ENCODE results near the gene GSTO2. TPM values are rescaled to one million over a fixed set of nuclear protein-coding genes. Genes with fewer than 3 reads are reported as not detected.

The GSTO2 gene
- total and polyA plus RNA-seq, 11 donors: 0.46 to 1.9 (median 0.88) TPM

- peak; percentile 60 to 79 (median 68) for ATAC-seq
- H3K27ac ChIP-seq: peak overlapping the region in 11 of 12 donors; percentile 2 to 91 (median 51)
- no peaks in the 10 kb centered on the region for H3K27me3 ChIP-seq
- H3K36me3 ChIP-seq: no peaks in the 10 kb centered on the region
- intact Hi-C loops (cut with DNase I): loop anchor here in 9 of 10 donors (1.0 to 10.0 kb wide), 8 partner anchors 45 to 305 kb away; partner anchors contain the start of gene SFR1 (in 1 of the 9)
- WGBS, 4 donors: 28 to 32% (median 32%) methylated on average over 6 of the region's 6 CpGs
- TF ChIP-seq POLR2A (IDR thresholded peaks at IDR 0.05): no peak
- TF ChIP-seq CTCF (IDR thresholded peaks at IDR 0.05): peak; percentile 61 to 87 (median 76)
- no peaks in the 10 kb centered on the region for H3K9me3 ChIP-seq
- DNase-seq: no peak
- peak overlapping the region in 8 of 12 donors; percentile 3 to 45 (median 27) for H3K4me3 ChIP-seq
- H3K4me1 ChIP-seq: peaks cover 0 to 63% (median 15%) of the 10 kb centered on the region in 12 donors
Observed at GRCh38 chr10:104350127-104350635, 81.2 kb downstream of the GSTO2 start.

- TF ChIP-seq CTCF (IDR thresholded peaks at IDR 0.05) (no peak), POLR2A (IDR thresholded peaks at IDR 0.05) (no peak)
- H3K4me1 ChIP-seq: peaks cover 0 to 65% (median 15%) of the 10 kb centered on the region in 12 donors
- 77 to 94% (median 80%) methylated on average over 2 of the region's 2 CpGs for WGBS, 4 donors
- H3K4me3 ChIP-seq: no peak overlapping the region
- ATAC-seq (no peak), DNase-seq (no peak)
- H3K27ac ChIP-seq: peak overlapping the region in 2 of 12 donors; percentile 0 to 91
- H3K27me3 ChIP-seq: no peaks in the 10 kb centered on the region
- no peaks in the 10 kb centered on the region for H3K36me3 ChIP-seq
- intact Hi-C loops (cut with DNase I): loop anchor here in 7 of 10 donors (2.0 to 10.0 kb wide), 6 partner anchors 46 to 306 kb away; partner anchors contain the start of gene SFR1 (in 1 of the 7)
- no peaks in the 10 kb centered on the region for H3K9me3 ChIP-seq
Observed at GRCh38 chr10:104351061-104351702, 82.2 kb downstream of the GSTO2 start.

- Histone ChIP-seq H3K4me1 (peaks cover 0 to 62% (median 15%) of the 10 kb centered on the region in 12 donors), H3K27ac (peak overlapping the region in 1 of 12 donors; percentile 91), H3K36me3 (no peaks in the 10 kb centered on the region), H3K27me3 (no peaks in the 10 kb centered on the region), H3K9me3 (no peaks in the 10 kb centered on the region), H3K4me3 (peak overlapping the region in 1 of 12 donors; percentile 25)
- WGBS, 4 donors: 77 to 89% (median 88%) methylated on average over 1 of the region's 1 CpG
- intact Hi-C loops (cut with DNase I): loop anchor here in 7 of 10 donors (2.0 to 10.0 kb wide), 6 partner anchors 47 to 307 kb away; partner anchors contain the start of gene SFR1 (in 1 of the 7)
- no peak for TF ChIP-seq POLR2A (IDR thresholded peaks at IDR 0.05)
- DNase-seq (no peak), ATAC-seq (no peak)
Observed at GRCh38 chr10:104351919-104352318, 82.9 kb downstream of the GSTO2 start.

- Histone ChIP-seq H3K36me3 (no peaks in the 10 kb centered on the region), H3K27ac (peak within 1 kb of the TSS in 5 of 12 donors; percentile 3 to 66 (median 16)), H3K4me1 (peaks cover 0 to 57% (median 15%) of the 10 kb centered on the region in 12 donors), H3K4me3 (peak within 1 kb of the TSS in 11 of 12 donors; percentile 2 to 61 (median 46)), H3K9me3 (no peaks in the 10 kb centered on the region), H3K27me3 (no peaks in the 10 kb centered on the region)
- WGBS, 4 donors: 2 to 3% (median 3%) methylated on average over 41 to 43 of the region's 43 CpGs
- TF ChIP-seq POLR2A (IDR thresholded peaks at IDR 0.05) (peak in 1 of 2 donors; percentile 50), CTCF (IDR thresholded peaks at IDR 0.05) (peak; percentile 58 to 95 (median 76))
- DNase-seq (peak; percentile 89 to 97 (median 92)), ATAC-seq (peak; percentile 70 to 94 (median 92))
- intact Hi-C loops (cut with DNase I): loop anchor here in 4 of 10 donors (5.0 to 10.0 kb wide), 4 partner anchors 81 to 309 kb away; partner anchors contain the start of gene SFR1 (in 1 of the 4)
Observed at GRCh38 chr10:104353325-104354048, 84.5 kb downstream of the GSTO2 start, which contains the start of gene CFAP58. CFAP58 (plus strand) TSS chr10:104353833; CDS start chr10:104353898, 65 bp downstream.

Small RNA genes within 50 kb of the gene (microRNA-seq; reads per million reads assigned to microRNA genes)
- 0 to 0.77 (median 0) reads per million in 4 donors for gene MIR4482

Other genes starting within 250 kb of the GSTO2 start
- 1 to 10 TPM in 2 of 9 donors, under 1 TPM in 2, not detected in 5; 0.28 to 2.2 (median 0.86) TPM for gene COL17A1, start 183.3 kb upstream of the GSTO2 start, total RNA-seq
- under 1 TPM in 1 of 2 donors, not detected in 1; 0.37 TPM for gene COL17A1, start 183.3 kb upstream of the GSTO2 start, polyA plus RNA-seq
- gene SFR1, start 147.0 kb upstream of the GSTO2 start, total RNA-seq: 10 to 100 TPM in 1 of 9 donors, 1 to 10 TPM in 8; 5.4 to 10.1 (median 7.6) TPM
- 1 to 10 TPM; 6.7 to 9.5 TPM for gene SFR1, start 147.0 kb upstream of the GSTO2 start, polyA plus RNA-seq
- under 1 TPM in 3 of 9 donors, not detected in 6; 0.19 to 0.84 (median 0.25) TPM for gene CFAP43, start 36.8 kb upstream of the GSTO2 start, total RNA-seq
- under 1 TPM; 0.11 TPM for gene CFAP43, start 36.8 kb upstream of the GSTO2 start, polyA plus RNA-seq
- gene GSTO1, start 14.3 kb upstream of the GSTO2 start, total RNA-seq: 100 to 1,000 TPM; 194 to 372 (median 209) TPM
- gene GSTO1, start 14.3 kb upstream of the GSTO2 start, polyA plus RNA-seq: 100 to 1,000 TPM; 434 to 699 TPM
- 10 to 100 TPM; 18.4 to 90.2 (median 27.7) TPM for gene ITPRIP, start 69.3 kb downstream of the GSTO2 start, total RNA-seq
- 10 to 100 TPM; 19.3 to 70.0 TPM for gene ITPRIP, start 69.3 kb downstream of the GSTO2 start, polyA plus RNA-seq
- gene CFAP58, start 84.6 kb downstream of the GSTO2 start, total RNA-seq: 1 to 10 TPM; 1.2 to 4.9 (median 3.2) TPM
- 1 to 10 TPM in 1 of 2 donors, under 1 TPM in 1; 0.62 to 2.2 TPM for gene CFAP58, start 84.6 kb downstream of the GSTO2 start, polyA plus RNA-seq